GM21360 (cell line): Measurements from ENCODE around the gene PTAFR.

ENCODE experiments used
- ATAC-seq: cut with Tn5 transposase; IDR thresholded peaks from one replicate; pipeline ENCODE4 v1.9.1; 2021; ENCODE audit warnings: mild to moderate bottlenecking, moderate library complexity; ENCODE audit not compliant: unreplicated experiment

PTAFR gene

DNA sequence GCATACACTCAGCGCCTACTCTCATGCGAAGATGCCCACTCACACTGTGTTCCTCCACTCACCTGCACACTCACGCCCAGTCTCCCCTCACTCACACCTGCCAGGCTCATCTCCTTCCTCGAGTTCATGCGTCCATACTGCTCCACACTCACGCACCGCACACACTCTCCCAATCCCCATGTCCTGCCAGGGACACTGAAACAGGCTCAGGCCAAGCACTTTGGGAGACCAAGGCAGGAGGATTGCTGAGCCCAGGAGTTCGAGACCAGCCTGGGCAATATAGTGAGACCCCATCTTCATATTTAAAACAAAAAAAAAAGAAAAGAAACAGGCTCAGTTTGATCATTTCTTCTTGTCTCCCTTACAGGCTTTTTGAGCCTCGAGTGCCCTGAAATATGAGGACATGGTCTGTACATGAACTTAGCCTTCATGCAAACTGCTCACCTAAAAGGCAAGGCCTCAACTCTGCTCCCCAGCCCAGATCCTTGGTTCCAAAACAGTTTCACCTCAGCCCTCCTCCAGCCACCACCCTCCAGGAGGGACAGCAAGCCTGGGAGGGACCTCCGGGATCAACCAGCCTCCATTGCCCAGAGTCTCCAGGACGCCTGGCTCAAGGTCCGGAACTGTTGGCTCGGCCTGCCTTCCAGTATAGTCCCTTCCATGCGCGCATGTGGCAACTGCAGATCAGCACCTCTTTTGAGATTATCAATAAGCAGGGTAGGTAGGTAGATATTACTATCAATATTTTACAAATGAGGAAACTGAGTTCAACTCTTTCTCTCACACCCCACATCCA lies 2.4 kb upstream of the PTAFR start:
- no peak for ATAC-seq

- no peak for ATAC-seq
Observed at GRCh38 chr1:28175955-28176485, 470 bp downstream of the PTAFR start.

DNA sequence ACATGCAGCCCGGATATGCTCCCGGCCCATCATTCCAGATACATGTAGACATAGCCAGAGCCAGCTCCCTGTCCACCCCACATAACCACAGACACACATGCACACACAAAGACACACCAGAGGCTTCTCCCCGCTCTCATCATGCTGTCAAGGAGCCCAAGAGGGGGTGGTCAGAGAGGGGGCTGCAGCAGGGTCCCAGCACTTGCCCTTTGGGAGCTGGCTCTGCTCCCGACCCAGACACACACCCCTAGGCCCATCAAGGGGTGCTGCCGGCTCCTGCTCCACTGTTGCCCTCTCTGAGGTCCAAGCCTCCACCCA lies 2.6 kb downstream of the PTAFR start:
- no peak for ATAC-seq

GRCh38 chr1:28173151-28173979 lies 3.1 kb downstream of the PTAFR start:
- ATAC-seq: no peak

DNA sequence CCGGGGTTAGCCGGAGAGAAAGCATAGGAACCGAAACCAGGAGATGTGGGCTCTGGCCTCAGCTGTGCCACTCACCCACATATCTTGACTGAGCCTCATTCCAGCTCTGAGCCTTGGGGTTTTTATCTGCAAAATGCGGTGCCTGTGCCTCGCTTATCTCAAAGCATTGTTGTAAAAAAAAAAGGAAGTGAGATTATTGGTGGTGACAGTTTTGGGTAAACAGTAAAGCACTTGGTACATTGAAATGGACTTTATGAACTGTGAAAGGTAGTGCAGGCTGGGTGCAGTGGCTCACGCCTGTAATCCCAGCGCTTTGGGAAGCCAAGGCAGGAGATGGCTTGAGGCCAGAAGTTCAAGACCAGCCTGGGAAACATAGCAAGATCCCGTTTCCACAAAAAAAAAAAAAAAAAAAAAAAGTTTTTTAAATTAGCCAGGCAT lies 3.8 kb downstream of the PTAFR start:
- peak; percentile 65 for ATAC-seq

- ATAC-seq: no peak
Observed at GRCh38 chr1:28171246-28171645, 5.2 kb downstream of the PTAFR start.

- ATAC-seq: no peak
Observed at GRCh38 chr1:28170001-28170596, 6.4 kb downstream of the PTAFR start.

- ATAC-seq: no peak
Observed at GRCh38 chr1:28163496-28164161, 12.9 kb downstream of the PTAFR start.

DNA sequence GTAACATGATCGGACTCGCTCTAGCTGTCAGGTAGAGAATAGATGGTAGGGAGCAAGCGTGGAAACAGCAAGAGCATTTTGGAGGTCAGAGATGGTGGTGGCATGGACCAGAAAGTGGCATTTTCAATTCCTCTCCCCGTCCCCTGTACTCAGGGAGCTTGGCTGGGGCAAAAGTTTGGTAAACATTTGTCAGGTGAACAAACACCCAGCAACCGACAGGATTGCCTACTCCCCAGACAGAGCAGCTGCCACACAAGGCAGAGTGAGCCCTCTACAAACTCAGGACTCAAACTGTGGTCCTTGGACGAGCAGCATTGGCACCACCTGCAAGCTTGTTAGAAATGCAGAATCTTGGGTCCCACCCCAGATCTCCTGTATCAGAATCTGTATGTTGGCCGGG lies 14.3 kb downstream of the PTAFR start:
- ATAC-seq: no peak

- ATAC-seq: no peak
Observed at GRCh38 chr1:28161751-28162150, 14.7 kb downstream of the PTAFR start.

DNA sequence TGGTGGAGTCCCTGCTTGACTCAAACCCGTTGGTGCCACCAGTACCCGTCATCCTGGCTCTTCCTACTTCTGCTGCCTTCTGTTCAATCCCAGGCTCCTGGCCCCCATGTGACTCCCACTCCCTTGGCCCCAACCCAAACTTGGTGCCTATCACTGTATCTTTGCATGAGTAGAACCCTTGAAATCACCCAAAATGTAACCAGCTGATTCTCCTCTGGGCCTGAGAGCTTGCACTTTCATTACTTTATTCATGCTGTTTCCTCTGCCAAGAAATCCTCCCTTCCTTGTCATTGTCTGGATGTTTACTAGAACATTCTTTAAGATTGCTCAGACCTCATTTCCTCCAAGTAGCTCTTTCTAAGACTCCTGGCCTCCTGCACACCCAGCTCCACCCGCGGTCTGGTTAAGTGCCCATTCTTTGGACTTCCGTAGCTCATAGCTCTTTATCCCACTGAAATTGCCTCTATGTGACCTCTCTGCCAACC lies 15.7 kb downstream of the PTAFR start:
- ATAC-seq: no peak

DNA sequence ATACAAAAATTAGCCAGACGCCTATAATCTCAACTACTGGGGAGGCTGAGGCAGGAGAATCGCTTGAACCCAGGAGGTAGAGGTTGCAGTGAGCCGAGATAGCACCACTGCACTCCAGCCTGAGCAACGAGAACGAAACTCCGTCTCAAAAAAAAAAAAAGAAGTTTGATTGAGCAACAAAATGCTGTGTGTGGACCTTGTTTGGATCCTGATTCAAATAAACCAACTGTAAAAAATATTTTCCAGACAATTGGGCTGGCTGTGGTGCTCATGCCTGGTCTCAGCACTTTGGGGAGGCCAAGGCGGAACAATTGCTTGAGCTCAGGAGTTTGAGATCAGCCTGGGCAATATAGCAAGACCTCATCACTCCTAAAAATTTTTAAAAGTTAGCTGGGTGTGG lies 16.8 kb downstream of the PTAFR start:
- no peak for ATAC-seq

DNA sequence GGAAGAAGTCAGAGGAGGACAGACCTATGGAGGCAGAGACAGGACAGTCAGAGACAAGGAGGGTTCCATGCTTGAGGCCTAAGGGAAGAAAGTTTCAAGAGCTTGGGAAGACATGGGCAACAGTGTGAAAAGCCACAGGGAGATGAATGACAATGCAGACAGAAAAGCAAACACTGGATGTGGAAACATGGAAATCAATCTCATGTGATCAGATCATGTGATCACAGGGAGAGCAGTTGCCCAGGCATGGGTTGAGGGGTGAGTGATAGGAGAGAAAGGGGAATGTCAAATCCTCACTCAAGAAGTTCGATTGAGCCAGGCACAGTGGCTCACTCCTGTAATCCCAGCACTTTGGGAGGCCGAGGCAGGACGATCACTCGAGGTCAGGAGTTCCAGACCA lies 17.2 kb downstream of the PTAFR start:
- no peak for ATAC-seq

DNA sequence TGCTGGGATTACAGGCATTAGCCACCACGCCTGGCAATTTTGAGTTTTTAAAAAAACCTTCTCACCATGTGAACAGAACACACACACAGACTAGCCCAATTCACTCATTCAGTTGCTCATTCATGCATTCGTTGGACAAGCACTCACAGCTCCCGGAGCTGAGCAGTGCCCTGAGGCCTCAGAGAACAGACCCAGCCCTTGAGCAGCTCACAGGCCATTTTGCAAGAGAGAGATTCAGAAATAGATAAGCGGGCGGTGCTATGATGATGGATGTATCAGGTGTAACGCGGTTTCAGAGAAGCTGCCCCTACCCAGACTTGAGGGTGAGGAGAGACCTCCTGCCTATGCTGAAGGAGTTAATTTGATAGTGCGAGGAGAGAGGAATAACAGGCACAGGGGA lies 18.6 kb downstream of the PTAFR start:
- ATAC-seq: no peak

- ATAC-seq: no peak
Observed at GRCh38 chr1:28156821-28157220, 19.7 kb downstream of the PTAFR start.

- ATAC-seq: no peak
Observed at GRCh38 chr1:28155628-28156027, 20.9 kb downstream of the PTAFR start.

- no peak for ATAC-seq
Observed at GRCh38 chr1:28154078-28154594, 22.4 kb downstream of the PTAFR start.

DNA sequence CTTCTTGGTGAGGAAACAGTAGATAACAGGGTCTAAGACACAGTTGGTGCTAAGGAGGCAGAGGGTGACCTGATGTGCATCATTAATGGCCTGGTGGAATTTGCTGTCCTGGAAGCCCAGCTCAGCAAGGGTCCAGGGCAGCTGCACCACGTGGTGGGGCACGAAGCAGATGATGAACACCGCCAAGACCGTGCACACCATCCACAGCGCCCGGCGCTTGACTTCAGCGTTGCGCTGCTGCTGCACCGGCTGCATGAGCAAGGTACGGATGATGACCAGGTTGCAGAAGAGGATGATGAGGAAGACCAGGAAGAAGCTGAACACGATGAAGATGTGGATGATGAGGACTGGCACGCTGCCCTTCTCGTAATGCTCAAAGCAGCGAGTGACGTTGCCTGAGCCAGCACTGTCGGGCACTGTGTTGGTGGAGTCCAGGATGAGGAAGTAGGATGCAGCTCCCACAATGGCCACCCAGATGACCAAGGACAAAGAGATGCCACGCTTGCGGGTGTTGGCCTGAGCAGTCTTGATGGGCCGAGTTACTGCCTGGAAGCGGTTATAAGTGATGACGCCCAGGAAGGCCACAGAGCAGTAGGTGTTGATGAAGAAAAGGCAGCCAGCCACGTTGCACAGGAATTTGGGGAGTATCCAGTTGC lies 26.2 kb downstream of the PTAFR start:
- no peak for ATAC-seq

DNA sequence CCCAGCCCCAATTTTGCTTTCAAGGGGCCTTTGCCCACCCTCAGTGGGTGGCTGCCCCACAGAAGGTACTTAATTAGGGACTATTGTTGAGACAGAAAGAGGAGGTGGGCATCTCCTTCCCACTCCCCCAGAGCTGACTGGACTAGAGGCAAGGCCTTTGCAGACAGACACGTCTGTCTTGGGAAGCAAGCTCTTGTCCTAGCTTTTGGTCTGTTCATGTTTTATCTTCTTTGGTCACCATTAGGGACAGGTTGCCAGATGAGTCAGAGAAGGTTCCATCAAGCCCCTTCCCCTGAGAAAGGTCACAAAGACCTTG lies 27.7 kb downstream of the PTAFR start:
- no peak for ATAC-seq
